Measurements from ENCODE around the gene ZDHHC14.
A peak's percentile ranks its signal among the peaks of the same experiment; 100 is the strongest.
"Not testable (repeated sequence)": the region's sequence is repeated elsewhere in the genome, so short reads cannot be mapped to it uniquely, and the experiment has no call there.

The ZDHHC14 gene

DNA sequence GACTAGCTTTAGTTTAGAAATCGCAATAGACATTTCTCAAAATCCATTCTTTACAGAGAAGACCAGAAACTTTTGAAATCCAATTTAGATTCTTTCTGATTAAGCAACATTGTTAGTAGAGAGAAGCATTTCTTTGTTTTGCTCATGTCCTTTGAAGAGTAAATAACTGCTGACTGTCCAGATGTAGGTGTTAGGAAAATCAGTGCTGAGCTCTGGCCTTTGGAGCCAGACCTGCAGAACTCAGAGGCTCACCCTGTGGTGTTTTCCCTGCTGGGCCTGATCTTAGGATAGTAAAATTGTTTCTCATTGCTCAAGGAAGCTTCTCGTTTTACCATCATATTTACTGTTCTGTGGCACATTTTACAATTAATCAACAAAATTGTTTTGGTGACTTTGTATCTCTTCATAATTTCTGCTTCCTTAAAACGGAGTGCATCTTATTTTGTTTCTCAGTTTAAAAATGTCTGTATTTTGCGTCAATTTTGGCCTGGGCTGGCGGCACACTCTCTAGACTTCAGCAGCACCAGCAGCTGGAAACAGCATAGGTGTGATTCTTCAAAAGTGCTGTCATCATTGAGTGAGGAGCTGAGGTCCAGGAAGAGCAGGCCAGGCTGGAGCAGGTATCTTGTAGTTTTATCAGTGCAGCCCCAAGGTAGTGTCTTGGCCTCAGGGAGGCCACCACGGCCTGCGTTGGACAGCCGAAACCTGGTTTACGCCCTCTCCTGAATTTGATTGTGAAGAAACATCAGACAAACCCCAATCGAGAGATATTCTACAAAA is 8.3 kb upstream of the ZDHHC14 start:
- Mint-ChIP-seq H3K4me3 (no peak overlapping the region), H3K27me3 (peaks cover 8% of the 10 kb centered on the region), H3K9me3 (no peaks in the 10 kb centered on the region), H3K36me3 (no peaks in the 10 kb centered on the region), H3K27ac (no peak overlapping the region), H3K4me1 (peaks cover 31% of the 10 kb centered on the region)

DNA sequence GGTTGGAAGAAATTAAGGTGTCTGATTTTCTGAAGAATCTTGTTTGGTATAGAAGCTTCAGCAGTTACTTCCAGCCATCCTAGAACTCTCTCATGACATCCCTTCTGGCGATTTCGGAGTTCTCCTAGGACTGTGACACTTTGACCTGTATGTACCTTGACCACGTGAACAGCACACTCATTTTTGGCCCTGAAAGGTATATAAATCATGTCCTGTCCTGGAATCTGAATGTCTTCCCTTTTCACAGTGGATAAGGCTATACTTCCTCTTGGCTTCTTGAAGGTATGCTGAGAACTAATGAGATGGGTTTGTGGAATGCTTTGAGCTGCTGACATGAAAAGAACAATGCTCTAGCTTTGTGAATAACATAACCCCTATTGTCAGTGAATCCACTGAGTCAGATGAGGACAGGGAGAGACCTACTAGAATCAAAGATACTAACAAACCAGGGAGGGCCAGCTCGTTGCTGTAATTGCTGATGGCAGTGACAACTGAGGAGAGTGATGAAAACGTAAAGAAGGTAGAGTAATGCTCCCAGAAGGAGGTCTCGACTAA is 6.0 kb upstream of the ZDHHC14 start:
- Mint-ChIP-seq H3K27ac (no peak overlapping the region), H3K36me3 (no peaks in the 10 kb centered on the region), H3K27me3 (peaks cover 1% of the 10 kb centered on the region), H3K4me3 (no peak overlapping the region), H3K4me1 (peaks cover 20% of the 10 kb centered on the region), H3K9me3 (no peaks in the 10 kb centered on the region)

DNA sequence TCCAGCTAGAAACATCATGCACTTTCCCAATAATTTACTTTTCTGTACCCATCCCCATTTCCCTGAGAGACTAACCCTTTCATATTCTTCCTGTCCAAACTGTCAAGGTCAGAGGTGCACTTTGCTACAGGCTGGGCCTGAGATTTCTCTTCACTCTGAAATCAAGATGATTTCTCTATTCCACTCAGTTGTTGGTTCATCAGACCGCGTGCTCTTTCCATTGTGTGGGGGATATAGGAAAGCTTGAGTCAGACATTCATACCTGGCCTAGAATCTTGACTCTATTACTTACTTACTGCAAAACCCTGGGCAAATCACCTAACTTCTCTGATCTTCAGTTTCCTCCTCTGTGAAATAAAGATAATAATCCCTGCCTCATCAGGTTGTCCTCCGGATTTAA is 4.7 kb upstream of the ZDHHC14 start:
- Mint-ChIP-seq H3K9me3 (no peaks in the 10 kb centered on the region), H3K27me3 (no peaks in the 10 kb centered on the region), H3K36me3 (no peaks in the 10 kb centered on the region), H3K4me3 (peak overlapping the region; percentile 3), H3K4me1 (peaks cover 18% of the 10 kb centered on the region), H3K27ac (no peak overlapping the region)

DNA sequence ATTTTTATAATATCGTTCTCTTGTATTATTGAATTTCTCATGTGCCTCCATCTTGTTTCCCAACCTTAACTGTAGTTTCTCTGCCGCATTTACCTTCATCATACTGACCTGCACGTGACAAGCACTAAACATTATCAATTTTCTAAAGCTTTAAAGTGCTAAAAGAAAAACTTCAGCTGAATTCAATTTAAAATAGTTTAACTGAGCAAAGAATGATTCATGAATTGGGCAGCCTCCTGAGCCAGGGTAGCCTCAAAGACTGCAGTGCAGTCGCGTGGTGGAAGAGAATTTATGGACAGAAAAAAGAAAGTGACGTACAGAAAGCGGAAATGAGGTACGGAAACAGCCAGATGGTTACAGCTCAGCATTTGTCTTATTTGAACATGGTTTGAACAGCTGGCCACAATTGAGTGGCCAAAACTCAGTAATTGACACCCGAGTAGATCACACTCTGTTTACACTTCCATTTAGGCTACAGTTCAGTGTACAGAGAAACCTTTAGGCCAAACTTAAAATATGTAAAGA is 4.2 kb upstream of the ZDHHC14 start:
- H3K4me3 Mint-ChIP-seq: no peak overlapping the region
- H3K4me1 Mint-ChIP-seq: peaks cover 18% of the 10 kb centered on the region
- H3K9me3 Mint-ChIP-seq: no peaks in the 10 kb centered on the region
- H3K27me3 Mint-ChIP-seq: no peaks in the 10 kb centered on the region
- no peak overlapping the region for H3K27ac Mint-ChIP-seq
- no peaks in the 10 kb centered on the region for H3K36me3 Mint-ChIP-seq

DNA sequence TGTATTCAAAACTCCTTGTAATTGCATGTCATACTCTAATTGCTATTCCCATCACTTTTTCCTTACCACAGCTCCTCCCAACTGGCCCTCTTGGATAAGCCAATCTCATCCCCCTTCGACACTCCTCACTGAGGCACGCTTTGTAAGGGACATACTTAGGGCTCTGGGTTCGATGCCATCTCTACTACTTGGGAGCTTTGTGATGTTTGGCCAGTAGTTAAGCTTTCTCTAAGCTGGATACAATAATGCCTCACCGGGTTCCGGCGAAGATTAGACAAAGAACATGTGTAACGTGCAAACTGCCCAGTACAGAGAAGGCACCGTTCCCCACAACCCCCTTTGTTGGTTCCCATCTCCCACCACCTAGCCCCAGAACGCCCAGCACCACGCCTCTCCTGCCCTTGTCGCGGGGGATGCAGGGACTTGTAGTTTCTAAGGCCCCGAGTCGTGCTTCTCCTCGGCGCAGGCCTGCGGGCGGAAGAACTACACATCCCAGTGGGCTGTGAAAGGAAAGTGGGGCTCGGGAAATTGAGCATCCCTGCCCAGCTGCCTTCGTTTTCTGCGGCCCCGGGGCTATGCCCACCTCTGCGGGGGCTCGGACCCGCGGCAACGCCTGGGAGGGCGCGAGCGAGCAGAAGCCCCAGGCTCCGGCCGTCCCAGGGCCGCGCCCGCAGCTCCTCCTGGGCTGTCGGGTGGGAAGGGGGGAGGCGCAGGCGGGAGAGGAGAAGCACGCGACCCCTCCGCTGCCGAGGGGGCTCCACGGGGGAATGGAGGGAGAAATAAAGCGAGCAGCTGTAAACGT is 1.1 kb upstream of the ZDHHC14 start:
- peak overlapping the region; percentile 86 for H3K4me3 Mint-ChIP-seq
- peaks cover 32% of the 10 kb centered on the region for H3K4me1 Mint-ChIP-seq
- peak overlapping the region; percentile 66 for H3K27ac Mint-ChIP-seq
- peaks cover 4% of the 10 kb centered on the region for H3K27me3 Mint-ChIP-seq
- no peaks in the 10 kb centered on the region for H3K36me3 Mint-ChIP-seq
- no peaks in the 10 kb centered on the region for H3K9me3 Mint-ChIP-seq

DNA sequence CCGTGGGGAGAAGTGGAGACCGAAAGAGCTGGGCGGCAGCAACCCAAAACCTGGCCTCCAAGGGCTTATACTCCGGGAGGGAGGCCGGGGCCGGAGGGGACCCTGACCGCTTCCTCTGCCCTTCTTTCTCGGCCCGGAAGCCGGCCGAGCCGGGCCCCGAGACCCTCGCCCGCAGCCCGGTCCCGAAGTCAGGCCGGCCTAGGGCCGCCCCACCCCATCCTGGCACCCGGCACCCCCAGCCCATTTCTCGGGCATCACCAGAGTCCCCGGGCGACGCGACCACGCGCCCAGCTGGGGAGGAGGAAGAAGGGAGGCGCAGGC is 572 bp upstream of the ZDHHC14 start:
- H3K4me3 Mint-ChIP-seq: peak overlapping the region; percentile 86
- peaks cover 4% of the 10 kb centered on the region for H3K27me3 Mint-ChIP-seq
- H3K27ac Mint-ChIP-seq: no peak overlapping the region
- no peaks in the 10 kb centered on the region for H3K9me3 Mint-ChIP-seq
- peaks cover 2% of the 10 kb centered on the region for H3K36me3 Mint-ChIP-seq
- H3K4me1 Mint-ChIP-seq: peaks cover 34% of the 10 kb centered on the region

DNA sequence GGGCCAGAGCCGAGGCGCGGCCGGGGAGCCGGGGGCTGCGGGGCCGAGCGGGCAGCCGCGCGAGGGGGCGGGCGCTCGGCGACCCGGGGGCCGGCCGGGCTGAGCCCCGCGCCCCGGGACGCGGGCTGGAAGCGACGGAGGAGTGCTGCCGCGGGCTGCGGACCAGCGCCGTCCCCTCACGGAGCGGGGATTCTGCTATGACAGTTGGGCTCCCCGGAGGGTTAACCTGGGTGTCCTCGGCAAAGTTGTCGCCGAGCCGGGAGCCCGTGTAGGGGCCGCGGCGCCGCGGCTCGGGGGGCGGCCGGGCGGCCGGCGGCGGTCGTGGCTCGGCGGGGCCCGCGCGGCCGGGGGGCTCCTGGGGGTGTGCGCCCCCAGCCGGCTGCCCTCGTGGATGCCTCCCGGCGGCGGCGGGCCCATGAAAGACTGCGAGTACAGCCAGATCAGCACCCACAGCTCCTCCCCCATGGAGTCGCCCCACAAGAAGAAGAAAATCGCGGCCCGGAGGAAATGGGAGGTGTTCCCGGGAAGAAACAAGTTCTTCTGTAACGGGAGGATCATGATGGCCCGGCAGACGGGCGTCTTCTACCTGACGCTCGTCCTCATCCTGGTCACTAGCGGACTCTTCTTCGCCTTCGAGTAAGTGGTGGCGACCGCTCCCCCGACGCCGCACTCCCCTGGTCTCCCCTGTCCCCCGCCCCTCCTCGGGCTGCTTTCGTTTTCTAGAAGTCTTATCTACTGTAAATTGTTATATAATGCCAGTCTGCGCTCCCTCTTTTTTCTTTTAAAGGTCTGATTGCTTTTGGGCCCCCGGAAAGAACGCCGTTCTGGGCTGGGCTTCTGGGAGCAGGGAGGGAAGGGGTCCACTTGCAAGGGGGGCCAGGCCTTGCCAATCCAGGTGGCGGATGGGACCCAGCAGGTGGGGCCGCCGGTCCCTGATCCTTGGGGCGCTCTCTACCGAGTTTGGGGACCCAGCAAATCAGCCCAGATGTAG is 936 bp downstream of the ZDHHC14 start:
- Mint-ChIP-seq H3K27ac (peak overlapping the region; percentile 62), H3K9me3 (no peaks in the 10 kb centered on the region), H3K4me3 (peak overlapping the region; percentile 86), H3K36me3 (peaks cover 2% of the 10 kb centered on the region), H3K27me3 (peaks cover 4% of the 10 kb centered on the region), H3K4me1 (peaks cover 25% of the 10 kb centered on the region)

DNA sequence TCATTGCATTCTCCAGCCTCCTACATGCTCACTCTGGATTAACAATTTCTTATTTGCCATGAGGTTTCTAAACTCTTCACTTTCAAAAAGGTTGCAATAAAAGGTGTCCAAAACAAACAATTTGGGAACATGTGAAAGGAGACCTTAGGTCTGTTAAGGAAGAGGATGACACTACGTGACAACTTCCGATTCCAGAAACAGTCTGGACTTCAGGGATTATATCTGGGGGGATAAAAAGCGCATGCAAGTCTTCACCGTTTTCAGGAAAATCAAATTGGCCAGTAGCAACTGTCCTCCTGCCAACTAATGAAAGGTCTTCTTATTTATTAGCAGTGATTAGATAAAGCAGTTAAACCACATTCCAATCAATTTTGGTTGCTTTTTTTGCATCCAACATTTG is 1.8 kb downstream of the ZDHHC14 start:
- Mint-ChIP-seq H3K27me3 (peaks cover 4% of the 10 kb centered on the region), H3K4me1 (peaks cover 25% of the 10 kb centered on the region), H3K27ac (peak overlapping the region; percentile 8), H3K9me3 (no peaks in the 10 kb centered on the region), H3K4me3 (peak overlapping the region; percentile 86), H3K36me3 (peaks cover 2% of the 10 kb centered on the region)

DNA sequence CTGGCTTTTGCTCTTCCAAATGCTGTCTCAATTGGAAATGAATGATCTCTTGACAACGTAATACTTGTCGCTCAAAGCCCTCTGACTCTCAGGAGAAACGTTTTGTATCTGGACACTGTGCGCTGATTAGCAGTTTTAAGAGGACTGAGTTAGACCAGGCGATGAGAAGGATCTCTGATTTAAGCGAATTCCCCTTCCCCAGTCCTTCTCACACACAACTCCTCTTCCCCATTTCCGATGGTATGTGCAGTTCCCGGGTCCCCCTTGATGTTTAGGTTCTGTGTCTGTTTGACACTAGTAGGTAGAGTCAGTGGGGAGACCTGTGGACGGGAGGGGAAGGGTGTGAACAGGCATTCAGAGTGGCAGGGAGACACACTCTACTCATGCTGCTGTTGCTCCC is 2.5 kb downstream of the ZDHHC14 start:
- Mint-ChIP-seq H3K36me3 (peaks cover 2% of the 10 kb centered on the region), H3K27ac (no peak overlapping the region), H3K4me3 (peak overlapping the region; percentile 86), H3K27me3 (peaks cover 4% of the 10 kb centered on the region), H3K9me3 (no peaks in the 10 kb centered on the region), H3K4me1 (peaks cover 25% of the 10 kb centered on the region)

DNA sequence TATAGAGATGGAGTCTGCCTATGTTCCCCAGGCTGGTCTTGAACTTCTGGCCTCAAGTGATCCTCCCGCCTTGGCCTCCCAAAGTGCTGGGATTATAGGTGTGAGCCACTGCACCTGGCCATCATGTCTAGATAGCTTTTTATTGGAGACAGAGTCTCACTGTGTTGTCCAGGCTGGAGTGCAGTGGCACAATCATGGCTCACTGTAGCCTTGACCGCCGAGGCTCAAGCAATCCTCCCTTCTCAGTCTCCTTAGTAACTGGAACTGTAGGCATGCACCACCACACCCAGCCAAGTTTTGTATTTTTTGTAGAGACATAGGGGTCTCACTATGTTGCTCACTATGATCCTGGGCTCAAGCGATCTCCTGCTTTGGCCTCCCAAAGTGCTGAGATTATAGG is 4.0 kb downstream of the ZDHHC14 start:
- not testable (repeated sequence) for H3K27ac Mint-ChIP-seq, H3K4me3 Mint-ChIP-seq, H3K27me3 Mint-ChIP-seq, H3K9me3 Mint-ChIP-seq, H3K36me3 Mint-ChIP-seq
- H3K4me1 Mint-ChIP-seq: peaks cover 19% of the 10 kb centered on the region

DNA sequence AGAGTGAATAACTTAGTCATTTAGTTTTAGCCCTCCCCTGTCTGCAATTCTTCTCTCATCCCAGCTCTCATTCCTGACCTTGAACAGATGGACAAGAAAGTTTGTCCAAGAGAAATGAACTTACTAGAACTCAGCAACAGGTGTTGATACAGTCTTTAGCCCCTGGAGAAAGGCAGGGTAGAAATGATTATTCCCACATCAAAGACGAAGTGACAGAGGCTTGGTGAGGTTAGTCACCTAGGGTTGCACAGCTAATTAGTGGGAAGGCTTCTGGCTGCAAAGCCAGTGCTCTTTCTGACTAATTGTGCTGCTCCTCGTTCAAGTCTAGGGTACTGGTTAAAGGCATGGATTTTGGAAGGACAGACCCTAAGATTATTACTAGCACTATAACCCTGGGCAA is 4.5 kb downstream of the ZDHHC14 start:
- peaks cover 18% of the 10 kb centered on the region for H3K4me1 Mint-ChIP-seq
- H3K27me3 Mint-ChIP-seq: peaks cover 4% of the 10 kb centered on the region
- H3K4me3 Mint-ChIP-seq: no peak overlapping the region
- H3K27ac Mint-ChIP-seq: no peak overlapping the region
- H3K9me3 Mint-ChIP-seq: peaks cover 6% of the 10 kb centered on the region
- peaks cover 7% of the 10 kb centered on the region for H3K36me3 Mint-ChIP-seq

DNA sequence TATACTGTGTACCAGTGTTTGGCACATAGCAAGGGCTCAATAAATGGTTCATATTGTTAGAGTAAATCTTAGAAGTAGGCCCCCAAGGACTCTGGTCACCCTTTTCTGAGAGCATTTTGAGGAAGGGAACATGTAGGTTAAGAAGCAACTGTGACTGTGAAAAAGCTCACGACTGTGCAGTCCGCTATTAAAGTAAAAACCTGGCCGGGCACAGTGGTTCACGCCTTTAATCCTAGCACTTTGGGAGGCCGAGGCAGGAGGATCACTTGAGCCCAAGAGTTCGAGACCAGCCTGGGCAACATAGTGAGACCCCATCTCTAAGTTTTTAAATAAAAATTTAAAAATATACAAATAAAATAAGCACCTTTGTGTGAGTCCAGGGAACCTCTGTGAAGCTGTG is 5.0 kb downstream of the ZDHHC14 start:
- peaks cover 8% of the 10 kb centered on the region for H3K9me3 Mint-ChIP-seq
- H3K36me3 Mint-ChIP-seq: peaks cover 10% of the 10 kb centered on the region
- peaks cover 18% of the 10 kb centered on the region for H3K4me1 Mint-ChIP-seq
- no peak overlapping the region for H3K4me3 Mint-ChIP-seq
- H3K27ac Mint-ChIP-seq: no peak overlapping the region
- H3K27me3 Mint-ChIP-seq: peaks cover 4% of the 10 kb centered on the region

DNA sequence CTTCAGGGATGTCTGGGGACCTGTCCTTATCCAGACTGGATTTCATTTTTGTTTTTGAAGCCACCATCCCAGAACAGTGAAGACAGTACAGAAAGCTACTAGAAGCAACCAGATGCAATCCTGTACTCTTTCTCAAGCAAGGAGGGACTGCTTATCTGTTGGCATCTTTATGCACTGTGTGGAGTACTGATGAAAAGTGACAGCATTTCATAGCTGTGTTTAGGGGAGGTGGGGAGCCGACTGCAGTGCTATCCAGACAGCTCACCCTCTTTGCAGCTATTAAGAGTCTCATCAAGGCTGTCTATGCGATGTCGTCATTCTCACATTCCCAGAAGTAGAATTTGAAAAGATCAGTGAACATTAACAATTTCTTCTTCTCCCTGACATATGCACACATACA is 5.5 kb downstream of the ZDHHC14 start:
- H3K27ac Mint-ChIP-seq: no peak overlapping the region
- peaks cover 18% of the 10 kb centered on the region for H3K4me1 Mint-ChIP-seq
- peaks cover 10% of the 10 kb centered on the region for H3K36me3 Mint-ChIP-seq
- H3K9me3 Mint-ChIP-seq: peaks cover 10% of the 10 kb centered on the region
- H3K4me3 Mint-ChIP-seq: no peak overlapping the region
- peaks cover 4% of the 10 kb centered on the region for H3K27me3 Mint-ChIP-seq

DNA sequence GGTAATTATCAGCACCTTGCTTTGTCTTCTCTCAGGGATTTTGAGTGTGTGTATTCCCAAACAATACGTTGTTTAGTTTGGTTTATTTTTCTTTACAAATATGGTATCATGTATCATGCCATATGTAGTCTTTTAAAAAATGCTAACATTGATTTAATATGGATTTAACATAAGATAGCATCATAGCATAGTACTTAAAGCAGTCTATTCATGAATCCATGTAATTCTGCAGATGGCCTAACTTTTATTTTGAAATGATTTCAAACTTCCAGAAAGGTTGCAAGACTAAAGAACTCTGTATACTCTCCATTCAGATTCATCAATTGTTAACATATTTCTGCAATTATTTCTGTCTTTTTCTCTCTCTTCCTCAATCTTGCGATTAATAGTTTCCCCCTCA is 7.9 kb downstream of the ZDHHC14 start:
- Mint-ChIP-seq H3K27ac (no peak overlapping the region), H3K36me3 (peaks cover 15% of the 10 kb centered on the region), H3K4me3 (no peak overlapping the region), H3K9me3 (peaks cover 15% of the 10 kb centered on the region), H3K27me3 (no peaks in the 10 kb centered on the region), H3K4me1 (peaks cover 5% of the 10 kb centered on the region)

Measured in activated naive CD4-positive, alpha-beta T cell treated with anti-CD3 and anti-CD28 coated beads, Interleukin-2, amount 50 U/mL, for 24 hours (primary cell).